AG09309 (cell line): ENCODE data around the gene EHD1.
A peak's percentile ranks its signal among the peaks of the same experiment; 100 is the strongest.

Source experiments
- DNase-seq: peaks from one replicate; pipeline ENCODE4 v3.0.0-alpha.2; 2010; ENCODE audit warnings: low read depth
- H3K4me3 ChIP-seq: 2 replicates; pipeline ENCODE4 v1.5.1; 2011; ENCODE audit warnings: mild to moderate bottlenecking, low read depth, low read length, moderate library complexity; ENCODE audit not compliant: control insufficient read depth
- CTCF ChIP-seq: IDR thresholded peaks from 2 replicates; pipeline ENCODE4 v1.5.1; 2011; ENCODE audit warnings: mild to moderate bottlenecking, low read depth, low read length, inconsistent platforms; ENCODE audit not compliant: insufficient read depth, control insufficient read depth; ENCODE audit errors: missing control alignments

Gene EHD1

GRCh38 chr11:64916775-64917662 is 38.6 kb upstream of the EHD1 start, which contains the start of gene ATG2A:
ATG2A (minus strand) TSS chr11:64917209; CDS start chr11:64917135, 74 bp downstream.
- DNase-seq = peak; percentile 99
- no peak for TF ChIP-seq CTCF
- peak within 1 kb of the TSS; percentile 84 for H3K4me3 ChIP-seq

GRCh38 chr11:64916040-64916774 is 37.8 kb upstream of the EHD1 start:
- no peak for DNase-seq
- TF ChIP-seq CTCF = no peak
- H3K4me3 ChIP-seq = peak overlapping the region; percentile 84

GRCh38 chr11:64915376-64915887 is 37.0 kb upstream of the EHD1 start:
- no peak for DNase-seq
- H3K4me3 ChIP-seq = peak overlapping the region; percentile 84; the same call in 1 of the 2 replicates
- no peak for TF ChIP-seq CTCF

GRCh38 chr11:64914123-64914522 is 35.7 kb upstream of the EHD1 start:
- H3K4me3 ChIP-seq = no peak overlapping the region
- no peak for TF ChIP-seq CTCF
- no peak for DNase-seq

- no peak overlapping the region for H3K4me3 ChIP-seq
- TF ChIP-seq CTCF = no peak
- no peak for DNase-seq
Measured at GRCh38 chr11:64913171-64913727, 34.8 kb upstream of the EHD1 start.

GRCh38 chr11:64911689-64912088 is 33.3 kb upstream of the EHD1 start:
- no peak for TF ChIP-seq CTCF
- no peak for DNase-seq

More at GRCh38 chr11:64911689-64912088, 33.3 kb upstream of the EHD1 start:
- no peak overlapping the region for H3K4me3 ChIP-seq
